Neural crest cell (in vitro differentiated cells): ENCODE results near the gene MCCD1. TPM values are rescaled to one million over a fixed set of nuclear protein-coding genes. Genes with fewer than 3 reads are reported as not detected.

Experiments
- DNase-seq: peaks from one replicate; pipeline ENCODE4 v3.0.0; 2021; ENCODE audit warnings: low read depth, mixed read lengths, low spot score
- H3K27ac Mint-ChIP-seq: one replicate; pipeline ENCODE4 v1.8.0; 2021; ENCODE audit warnings: mild to moderate bottlenecking, mixed read lengths; ENCODE audit not compliant: unreplicated experiment
- H3K27me3 Mint-ChIP-seq: 2 replicates; pipeline ENCODE4 v1.8.0; 2021; ENCODE audit warnings: low read depth, mild to moderate bottlenecking, mixed read lengths
- H3K36me3 Mint-ChIP-seq: 2 replicates; pipeline ENCODE4 v1.8.0; 2021; ENCODE audit warnings: low read depth, mild to moderate bottlenecking, mixed read lengths
- H3K4me1 Mint-ChIP-seq: 2 replicates; pipeline ENCODE4 v1.8.0; 2021; ENCODE audit warnings: mixed read lengths
- H3K4me3 Mint-ChIP-seq: one replicate; pipeline ENCODE4 v1.8.0; 2021; ENCODE audit warnings: mild to moderate bottlenecking, mixed read lengths
- H3K9me3 Mint-ChIP-seq: 2 replicates; pipeline ENCODE4 v1.8.0; 2021; ENCODE audit warnings: mixed read lengths
- CTCF ChIP-seq: fragments of 200-600 bp; sonication (generic); conservative IDR thresholded peaks from 2 replicates; pipeline ENCODE4 v1.5.0; 2021; ENCODE audit warnings: antibody characterized with exemption, mild to moderate bottlenecking
- total RNA-seq: library from RNA; stranded (reverse); gene quantifications from 2 replicates; pipeline ENCODE4 v1.2.1, GENCODE V29; 2021

Gene MCCD1
- total RNA-seq, 1 donor from 2014 or later, result not detected

GRCh38 chr6:31576897-31577578 is 48.3 kb downstream of the MCCD1 start:
- Mint-ChIP-seq H3K27ac (peak overlapping the region; percentile 35), H3K4me1 (peaks cover 16% of the 10 kb centered on the region), H3K9me3 (no peaks in the 10 kb centered on the region), H3K4me3 (no peak overlapping the region), H3K27me3 (peaks cover 18% of the 10 kb centered on the region), H3K36me3 (no peaks in the 10 kb centered on the region)
- no peak for DNase-seq
- TF ChIP-seq CTCF, result no peak

DNA sequence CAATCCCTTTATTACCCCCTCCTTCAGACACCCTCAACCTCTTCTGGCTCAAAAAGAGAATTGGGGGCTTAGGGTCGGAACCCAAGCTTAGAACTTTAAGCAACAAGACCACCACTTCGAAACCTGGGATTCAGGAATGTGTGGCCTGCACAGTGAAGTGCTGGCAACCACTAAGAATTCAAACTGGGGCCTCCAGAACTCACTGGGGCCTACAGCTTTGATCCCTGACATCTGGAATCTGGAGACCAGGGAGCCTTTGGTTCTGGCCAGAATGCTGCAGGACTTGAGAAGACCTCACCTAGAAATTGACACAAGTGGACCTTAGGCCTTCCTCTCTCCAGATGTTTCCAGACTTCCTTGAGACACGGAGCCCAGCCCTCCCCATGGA is 48.8 kb downstream of the MCCD1 start:
- DNase-seq, result no peak
- H3K36me3 Mint-ChIP-seq, result no peaks in the 10 kb centered on the region
- no peaks in the 10 kb centered on the region for H3K9me3 Mint-ChIP-seq
- H3K27me3 Mint-ChIP-seq, result peaks cover 18% of the 10 kb centered on the region
- no peak for TF ChIP-seq CTCF
- no peak overlapping the region for H3K27ac Mint-ChIP-seq
- no peak overlapping the region for H3K4me3 Mint-ChIP-seq
- peaks cover 16% of the 10 kb centered on the region for H3K4me1 Mint-ChIP-seq

DNA sequence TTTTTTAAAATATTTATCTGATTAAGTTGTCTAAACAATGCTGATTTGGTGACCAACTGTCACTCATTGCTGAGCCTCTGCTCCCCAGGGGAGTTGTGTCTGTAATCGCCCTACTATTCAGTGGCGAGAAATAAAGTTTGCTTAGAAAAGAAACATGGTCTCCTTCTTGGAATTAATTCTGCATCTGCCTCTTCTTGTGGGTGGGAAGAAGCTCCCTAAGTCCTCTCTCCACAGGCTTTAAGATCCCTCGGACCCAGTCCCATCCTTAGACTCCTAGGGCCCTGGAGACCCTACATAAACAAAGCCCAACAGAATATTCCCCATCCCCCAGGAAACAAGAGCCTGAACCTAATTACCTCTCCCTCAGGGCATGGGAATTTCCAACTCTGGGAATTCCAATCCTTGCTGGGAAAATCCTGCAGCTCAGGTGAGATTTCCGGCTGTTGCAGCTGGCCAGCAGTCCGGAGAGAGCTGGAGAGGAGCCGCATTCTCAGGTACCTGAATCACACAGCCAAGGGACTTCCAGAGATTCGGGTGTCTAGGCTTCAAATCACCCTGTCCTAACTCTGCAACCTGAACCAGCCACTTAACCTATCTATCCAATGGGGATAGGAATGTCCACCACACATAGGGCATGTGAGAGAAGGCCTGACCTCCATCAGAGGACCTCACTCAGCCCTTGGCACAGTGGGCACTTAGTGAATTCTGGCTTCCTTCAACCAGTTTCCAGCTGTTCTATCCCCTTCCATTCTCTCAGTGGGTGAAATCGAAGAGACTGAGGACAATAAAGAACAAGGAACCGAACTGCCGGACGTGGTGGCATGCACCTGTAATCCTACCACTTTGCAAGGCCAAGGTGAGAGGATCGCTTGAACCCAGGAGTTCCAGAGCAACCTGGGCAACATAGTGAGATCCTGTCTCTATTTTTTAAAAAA is 49.7 kb downstream of the MCCD1 start:
- no peak for TF ChIP-seq CTCF
- Mint-ChIP-seq H3K4me3 (no peak overlapping the region), H3K27me3 (peaks cover 15% of the 10 kb centered on the region), H3K27ac (no peak overlapping the region), H3K4me1 (peaks cover 16% of the 10 kb centered on the region), H3K36me3 (no peaks in the 10 kb centered on the region), H3K9me3 (no peaks in the 10 kb centered on the region)
- no peak for DNase-seq

- DNase-seq, result no peak
- TF ChIP-seq CTCF, result no peak
- peaks cover 15% of the 10 kb centered on the region for H3K27me3 Mint-ChIP-seq
- H3K27ac Mint-ChIP-seq, result no peak overlapping the region
- H3K4me1 Mint-ChIP-seq, result peaks cover 16% of the 10 kb centered on the region
- no peaks in the 10 kb centered on the region for H3K9me3 Mint-ChIP-seq
- no peaks in the 10 kb centered on the region for H3K36me3 Mint-ChIP-seq
- H3K4me3 Mint-ChIP-seq, result no peak overlapping the region
Measured at GRCh38 chr6:31579119-31579505, 50.4 kb downstream of the MCCD1 start.

Other genes starting within 250 kb of the MCCD1 start
- 29.5 and 35.5 TPM in 2 replicates for gene HLA-B, start 171.8 kb upstream of the MCCD1 start, total RNA-seq
- gene MICA, start 125.4 kb upstream of the MCCD1 start, total RNA-seq, result 21.1 and 21.7 TPM in 2 replicates
- gene MICB, start 30.8 kb upstream of the MCCD1 start, total RNA-seq, result 0.61 TPM in 1 of 2 replicates, not detected in the other
- 836 and 881 TPM in 2 replicates for gene DDX39B, start 13.0 kb downstream of the MCCD1 start, total RNA-seq
- gene ATP6V1G2, start 17.6 kb downstream of the MCCD1 start, total RNA-seq, result 3.3 and 5.1 TPM in 2 replicates
- gene NFKBIL1, start 18.6 kb downstream of the MCCD1 start, total RNA-seq, result 25.7 and 28.6 TPM in 2 replicates
- 0.26 and 0.36 TPM in 2 replicates for gene LTA, start 43.3 kb downstream of the MCCD1 start, total RNA-seq
- gene TNF, start 46.6 kb downstream of the MCCD1 start, total RNA-seq, result not detected in 2 replicates
- not detected in 2 replicates for gene LTB, start 53.5 kb downstream of the MCCD1 start, total RNA-seq
- not detected in 2 replicates for gene LST1, start 57.3 kb downstream of the MCCD1 start, total RNA-seq
- not detected in 2 replicates for gene NCR3, start 64.0 kb downstream of the MCCD1 start, total RNA-seq
- not detected in 2 replicates for gene AIF1, start 86.3 kb downstream of the MCCD1 start, total RNA-seq
- gene PRRC2A, start 91.8 kb downstream of the MCCD1 start, total RNA-seq, result 347 and 356 TPM in 2 replicates
- 439 and 459 TPM in 2 replicates for gene BAG6, start 123.7 kb downstream of the MCCD1 start, total RNA-seq
- gene APOM, start 126.9 kb downstream of the MCCD1 start, total RNA-seq, result 3.8 and 4.2 TPM in 2 replicates
- gene C6orf47, start 131.8 kb downstream of the MCCD1 start, total RNA-seq, result 23.5 TPM in 2 replicates
- 16.8 and 17.6 TPM in 2 replicates for gene GPANK1, start 136.0 kb downstream of the MCCD1 start, total RNA-seq
- 185 and 188 TPM in 2 replicates for gene CSNK2B, start 137.1 kb downstream of the MCCD1 start, total RNA-seq
- gene LY6G5B, start 141.0 kb downstream of the MCCD1 start, total RNA-seq, result 24.0 and 24.2 TPM in 2 replicates
- gene LY6G5C, start 152.1 kb downstream of the MCCD1 start, total RNA-seq, result 9.1 and 11.0 TPM in 2 replicates
- 70.9 and 73.6 TPM in 2 replicates for gene ABHD16A, start 174.4 kb downstream of the MCCD1 start, total RNA-seq
- gene LY6G6F, start 177.9 kb downstream of the MCCD1 start, total RNA-seq, result not detected in 2 replicates
- not detected in 2 replicates for gene LY6G6D, start 186.4 kb downstream of the MCCD1 start, total RNA-seq
- gene LY6G6C, start 192.8 kb downstream of the MCCD1 start, total RNA-seq, result 1.2 TPM in 2 replicates
- not detected in 2 replicates for gene MPIG6B, start 194.4 kb downstream of the MCCD1 start, total RNA-seq
- gene DDAH2, start 200.3 kb downstream of the MCCD1 start, total RNA-seq, result 186 and 194 TPM in 2 replicates
- 305 and 313 TPM in 2 replicates for gene CLIC1, start 207.6 kb downstream of the MCCD1 start, total RNA-seq
- 79.5 and 86.2 TPM in 2 replicates for gene MSH5, start 211.0 kb downstream of the MCCD1 start, total RNA-seq
- gene SAPCD1, start 233.7 kb downstream of the MCCD1 start, total RNA-seq, result 21.3 and 25.1 TPM in 2 replicates
- 2.0 and 2.7 TPM in 2 replicates for gene VWA7, start 248.4 kb downstream of the MCCD1 start, total RNA-seq